Frontal cortex (tissue), 4 donors: ENCODE measurements around the gene TEX29. TPM values are rescaled to one million over a fixed set of nuclear protein-coding genes. Genes with fewer than 3 reads are reported as not detected.

Experiments
- DNase-seq, 2 donors: peaks; one replicate each; pipeline ENCODE4 v3.0.0; 2012; ENCODE audit warnings: low spot score in 2 of 2
- FAIRE-seq: peaks from 2 replicates; lab custom pipeline; 2012; peaks lifted over from hg19 to GRCh38; lab: Jason Lieb, UNC
- total RNA-seq: library from RNA; depleted of rRNA; stranded (reverse); fragments of >200 nt; gene quantifications from one replicate; pipeline ENCODE4 v1.2.3, GENCODE V29; 2014
- donor health status: control.
- donor health status: control.
- donor health status: control.

TEX29 gene
- total RNA-seq, 1 donor from 2014 or later: not detected

- FAIRE-seq: no peak
Measured at GRCh38 chr13:111387026-111387871, 66.8 kb downstream of the TEX29 start.

GRCh38 chr13:111387945-111388600 lies 67.6 kb downstream of the TEX29 start:
- DNase-seq (no peak), FAIRE-seq (no peak)

More at GRCh38 chr13:111387026-111387871, 66.8 kb downstream of the TEX29 start:
- no peak for DNase-seq

DNA sequence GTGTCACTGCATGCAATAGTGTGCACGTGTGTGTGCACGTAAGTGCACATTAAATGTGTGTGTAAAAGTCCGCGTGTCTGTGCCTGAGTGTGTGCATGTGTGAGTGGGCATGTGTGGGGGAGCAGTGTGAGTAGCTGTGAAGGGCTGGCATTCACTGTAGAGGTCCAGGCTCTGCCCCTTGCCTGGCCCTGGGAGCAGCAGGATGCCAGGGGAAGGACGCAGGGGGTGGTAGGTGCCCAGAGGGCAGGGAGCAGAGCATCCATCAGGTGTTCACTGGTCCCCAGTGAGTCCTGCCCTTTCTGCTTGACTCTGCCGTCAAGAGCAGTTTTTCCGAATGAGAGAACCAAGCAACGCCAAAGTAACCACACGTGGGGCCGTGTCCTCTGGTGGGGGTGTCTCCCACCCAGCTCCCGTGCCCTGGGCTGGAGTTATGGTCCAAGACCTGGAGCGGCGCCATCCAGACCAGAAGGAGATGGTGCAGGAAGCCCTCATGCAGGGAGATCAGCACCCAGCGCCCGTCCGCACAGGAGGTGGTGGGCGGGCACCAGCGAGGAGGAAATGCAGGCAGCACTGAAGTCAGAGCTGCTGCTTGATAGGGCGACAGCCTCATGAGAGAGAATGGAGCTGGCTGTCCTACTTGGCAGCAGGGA lies 68.5 kb downstream of the TEX29 start:
- DNase-seq: no peak
- FAIRE-seq: no peak

DNA sequence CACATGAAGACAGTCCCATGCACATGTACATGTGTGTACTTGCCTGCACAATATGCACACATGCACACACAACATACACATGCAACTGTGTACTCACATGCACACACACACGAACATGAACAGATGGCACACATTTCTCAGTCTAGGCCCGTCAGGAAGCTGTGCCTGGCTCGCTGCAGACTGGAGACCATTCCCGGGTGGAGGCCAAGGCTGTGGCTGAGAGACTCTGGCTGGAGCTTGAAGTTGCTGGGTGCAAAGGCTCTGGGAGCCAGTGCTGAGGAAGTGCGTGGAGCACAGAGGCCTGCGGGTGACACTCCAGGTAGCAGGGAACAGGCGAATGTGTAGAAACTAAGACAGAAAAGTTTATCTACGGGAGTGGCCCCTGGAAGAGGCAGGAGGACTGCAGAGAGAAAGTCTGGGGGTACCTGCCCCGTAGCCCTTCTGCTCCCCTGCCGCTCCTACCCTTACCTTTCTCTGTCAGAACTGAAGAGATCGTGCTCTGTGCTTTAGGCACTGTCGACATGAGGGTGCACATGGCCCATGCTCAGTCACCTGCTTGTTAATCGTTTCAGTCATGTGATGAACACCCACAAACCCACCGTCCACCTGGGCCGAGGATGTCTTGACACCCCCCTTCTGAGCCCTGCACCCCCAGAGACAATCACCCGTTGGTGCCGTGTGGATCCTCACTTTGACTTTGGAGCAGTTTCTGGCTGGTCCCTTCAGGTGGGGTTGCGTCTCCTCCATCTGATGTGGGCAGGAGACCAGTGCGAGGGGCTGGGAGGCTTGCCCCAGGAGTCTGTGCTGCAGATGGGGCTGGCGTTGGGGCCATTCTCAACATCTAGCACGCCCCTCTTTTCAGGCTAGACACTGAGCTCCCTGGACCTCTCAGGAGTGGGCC lies 69.4 kb downstream of the TEX29 start:
- FAIRE-seq: no peak

DNA sequence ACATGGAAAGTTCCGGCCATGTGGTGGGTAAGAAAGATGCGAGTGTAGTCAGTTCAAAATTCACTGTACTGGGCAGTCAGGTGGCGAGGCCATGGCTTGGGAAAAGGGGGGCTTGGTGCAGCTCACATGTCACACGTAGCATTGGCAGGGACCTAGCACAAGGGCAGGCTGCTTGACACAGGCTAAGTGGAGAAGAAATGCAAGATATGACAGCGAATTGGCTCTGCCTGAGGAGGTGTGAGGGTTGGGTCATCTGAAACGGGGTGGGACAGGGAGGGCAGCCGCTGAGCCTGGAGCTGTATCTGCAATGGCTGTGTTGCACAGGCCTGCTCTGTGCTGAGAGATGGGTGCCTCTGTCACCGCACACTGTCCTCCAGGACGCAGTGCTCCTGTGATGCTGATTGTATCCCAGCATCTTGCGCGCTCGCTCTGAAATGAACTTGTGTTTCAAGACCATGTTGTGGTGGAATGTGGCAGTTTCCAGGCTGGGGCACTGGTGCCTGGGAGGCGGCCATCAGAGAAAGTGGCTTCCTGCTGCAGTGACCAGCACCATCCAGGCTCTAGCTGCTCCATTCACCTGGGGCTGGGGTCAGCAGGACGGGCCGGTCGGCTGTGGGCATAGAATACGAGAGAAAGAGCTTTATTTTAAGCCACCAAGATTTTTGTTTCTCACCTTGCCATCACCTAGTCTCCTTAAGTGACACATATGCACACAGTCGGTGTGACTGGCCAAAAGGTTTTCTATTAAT lies 70.3 kb downstream of the TEX29 start:
- no peak for DNase-seq
- FAIRE-seq: no peak

More for the DNA sequence above, 69.4 kb downstream of the TEX29 start:
- no peak for DNase-seq

DNA sequence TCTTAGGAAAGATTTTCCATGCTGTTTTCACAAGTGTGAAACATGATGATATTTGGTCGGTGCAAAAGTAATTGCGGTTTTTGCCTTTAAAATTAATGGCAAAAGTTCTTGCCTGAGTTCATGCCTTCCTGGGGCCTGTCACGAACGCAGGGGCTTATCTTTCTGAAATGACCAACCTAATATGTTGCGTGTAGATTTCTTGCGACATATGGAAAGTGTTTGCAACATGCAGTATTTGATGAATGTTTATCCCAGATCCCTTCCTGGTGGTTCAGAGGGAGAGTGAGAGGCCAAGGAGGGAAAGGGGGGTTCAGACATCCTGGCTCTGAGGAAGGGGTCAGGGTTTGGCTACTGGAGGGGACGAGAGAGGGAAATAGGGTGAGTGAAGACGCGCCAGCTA lies 72.0 kb downstream of the TEX29 start:
- DNase-seq: no peak
- FAIRE-seq: no peak

DNA sequence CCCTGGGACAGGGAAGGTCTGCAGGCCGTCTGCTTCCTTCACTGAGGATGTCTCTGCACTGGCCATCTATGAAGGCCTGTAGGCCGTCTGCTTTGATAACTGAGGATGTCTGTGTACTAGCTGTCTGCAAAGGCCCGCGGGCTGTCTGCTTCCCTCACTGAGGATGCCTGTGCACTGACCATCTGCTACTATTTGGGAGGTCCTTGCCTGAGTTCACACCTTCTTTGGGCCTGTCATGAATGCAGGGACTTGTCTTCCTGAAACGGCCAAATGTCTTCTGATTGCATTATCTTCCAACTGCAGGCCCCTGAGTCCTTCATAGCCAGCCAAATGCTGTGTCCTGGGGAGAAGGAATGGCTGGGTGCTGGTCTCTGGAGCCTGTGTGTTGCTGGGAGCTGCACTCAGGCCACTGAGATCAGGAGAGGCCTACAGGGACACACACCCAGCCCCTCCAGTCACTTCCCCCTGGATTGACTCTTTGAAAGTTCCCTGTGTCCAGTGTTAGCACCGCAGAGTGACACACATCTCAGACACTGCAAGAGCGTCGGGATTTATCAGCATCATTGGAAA lies 72.9 kb downstream of the TEX29 start:
- FAIRE-seq (no peak), DNase-seq (no peak)

Other genes with a start within 250 kb of the TEX29 start
- gene ARHGEF7, start 205.3 kb upstream of the TEX29 start, total RNA-seq: 137 TPM